Measurements from ENCODE around the gene FTSJ1. TPM values are rescaled to one million over a fixed set of nuclear protein-coding genes. Genes with fewer than 3 reads are reported as not detected.

Gene FTSJ1
- polyA plus RNA-seq, 3 donors, result 36.6 to 44.3 (median 40.4) TPM

DNA sequence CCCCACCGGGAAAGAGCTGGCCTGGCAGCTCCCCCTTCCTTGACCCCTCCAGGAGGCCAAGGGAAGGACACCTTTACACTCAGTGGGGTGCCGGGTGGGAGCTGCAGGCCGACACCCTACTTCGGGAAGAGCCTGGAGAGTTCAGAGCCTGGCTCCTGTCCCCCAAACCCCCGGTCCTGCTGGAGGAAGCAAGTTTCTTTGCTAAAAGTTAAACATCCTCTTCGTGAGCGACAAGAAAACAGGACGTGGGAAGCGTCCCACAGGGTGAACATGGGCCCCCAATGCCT, 2.4 kb upstream of the FTSJ1 start:
- H4K20me1 ChIP-seq (ENCODE audit: insufficient read depth, low read length), result no peaks in the 10 kb centered on the region
- H3K36me3 ChIP-seq (replicated peaks in 1 of 2; ENCODE audit: control insufficient read depth in 1 of 2, insufficient read depth in 2 of 2, low read length in 2 of 2), result no peaks in the 10 kb centered on the region
- Mint-ChIP-seq H3K9me3 (peaks cover 0 to 11% (median 1%) of the 10 kb centered on the region in 7 donors), H3K4me3 (no peak overlapping the region), H3K27ac (no peak overlapping the region), H3K4me1 (peaks cover 30% of the 10 kb centered on the region), H3K27me3 (ENCODE audit: low read depth in 3 of 3) (peaks cover 0 to 12% (median 3%) of the 10 kb centered on the region in 3 donors), H3K36me3 (peaks cover 5 to 7% of the 10 kb centered on the region in 2 donors)
- no peaks in the 10 kb centered on the region for H3K27me3 ChIP-seq (ENCODE audit: control insufficient read depth in 2 of 2, insufficient read depth in 2 of 2, low read length in 2 of 2)
- no peak for DNase-seq
- intact Hi-C loops (cut with micrococcal nuclease), result loop anchor here in 1 of 2 donors (10.0 kb wide), 1 partner anchor 101 kb away; the partner anchor contains the start of gene RBM3
- TF ChIP-seq, protein P1, sequence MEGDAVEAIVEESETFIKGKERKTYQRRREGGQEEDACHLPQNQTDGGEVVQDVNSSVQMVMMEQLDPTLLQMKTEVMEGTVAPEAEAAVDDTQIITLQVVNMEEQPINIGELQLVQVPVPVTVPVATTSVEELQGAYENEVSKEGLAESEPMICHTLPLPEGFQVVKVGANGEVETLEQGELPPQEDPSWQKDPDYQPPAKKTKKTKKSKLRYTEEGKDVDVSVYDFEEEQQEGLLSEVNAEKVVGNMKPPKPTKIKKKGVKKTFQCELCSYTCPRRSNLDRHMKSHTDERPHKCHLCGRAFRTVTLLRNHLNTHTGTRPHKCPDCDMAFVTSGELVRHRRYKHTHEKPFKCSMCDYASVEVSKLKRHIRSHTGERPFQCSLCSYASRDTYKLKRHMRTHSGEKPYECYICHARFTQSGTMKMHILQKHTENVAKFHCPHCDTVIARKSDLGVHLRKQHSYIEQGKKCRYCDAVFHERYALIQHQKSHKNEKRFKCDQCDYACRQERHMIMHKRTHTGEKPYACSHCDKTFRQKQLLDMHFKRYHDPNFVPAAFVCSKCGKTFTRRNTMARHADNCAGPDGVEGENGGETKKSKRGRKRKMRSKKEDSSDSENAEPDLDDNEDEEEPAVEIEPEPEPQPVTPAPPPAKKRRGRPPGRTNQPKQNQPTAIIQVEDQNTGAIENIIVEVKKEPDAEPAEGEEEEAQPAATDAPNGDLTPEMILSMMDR (IDR thresholded peaks at IDR 0.05), result no peak
- 26% methylated on average over 4 of the region's 9 CpGs for WGBS (ENCODE audit: insufficient coverage)
- H3K9me3 ChIP-seq (replicated peaks in 1 of 2; ENCODE audit: control insufficient read depth in 1 of 2, insufficient read depth in 1 of 2, low read length in 2 of 2), result no peaks in the 10 kb centered on the region
- peaks cover 22% of the 10 kb centered on the region for H3K79me2 ChIP-seq (ENCODE audit: insufficient read depth, low read length)
- no peak overlapping the region for H3K4me2 ChIP-seq (replicated peaks; ENCODE audit: extremely low read depth, low read length, poor library complexity, severe bottlenecking)
- no peak overlapping the region for H3K27ac ChIP-seq (ENCODE audit: low read depth in 1 of 2, low read length in 2 of 2)
- H2AFZ ChIP-seq (ENCODE audit: insufficient read depth, low read depth, low read length, poor library complexity, severe bottlenecking), result no peak overlapping the region
- peaks cover 15 to 31% of the 10 kb centered on the region in 2 donors for H3K4me1 ChIP-seq (ENCODE audit: control insufficient read depth in 1 of 2, insufficient read depth in 2 of 2, low read length in 2 of 2)
- no peak overlapping the region for H3K9ac ChIP-seq (ENCODE audit: insufficient read depth, low read length, poor library complexity, severe bottlenecking)
- H3K4me3 ChIP-seq (replicated peaks in 1 of 3; ENCODE audit: low read depth in 2 of 3, low read length in 3 of 3), result no peak overlapping the region

DNA sequence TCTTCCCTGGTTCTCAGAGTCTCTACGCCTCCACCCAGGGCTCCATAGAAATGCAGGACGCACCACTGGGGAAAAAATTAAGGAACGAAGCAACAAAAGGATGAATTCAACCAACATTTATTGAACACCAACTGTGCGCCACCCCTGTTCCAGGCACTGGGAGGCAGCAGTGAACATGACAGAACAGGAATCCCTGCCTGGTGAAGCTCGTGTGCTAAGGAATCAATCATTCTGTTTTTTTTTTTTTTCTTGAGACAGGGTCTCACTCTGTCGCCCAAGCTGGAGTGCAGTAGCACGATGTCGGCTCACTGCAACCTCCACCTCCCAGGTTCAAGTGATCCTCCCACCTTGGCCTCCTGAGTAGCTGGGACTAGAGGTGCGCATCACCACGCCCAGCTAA, 1.9 kb upstream of the FTSJ1 start:
- 100% methylated on average over 1 of the region's 10 CpGs for WGBS (ENCODE audit: insufficient coverage)
- intact Hi-C loops (cut with micrococcal nuclease), result loop anchor here in 1 of 2 donors (10.0 kb wide), 1 partner anchor 101 kb away; the partner anchor contains the start of gene RBM3
- TF ChIP-seq, protein P1 (IDR thresholded peaks at IDR 0.05), result no peak
- H3K27ac Mint-ChIP-seq, result no peak overlapping the region
- no peak for DNase-seq
- Histone ChIP-seq H4K20me1 (ENCODE audit: insufficient read depth, low read length) (no peaks in the 10 kb centered on the region), H3K4me3 (replicated peaks in 1 of 3; ENCODE audit: low read depth in 2 of 3, low read length in 3 of 3) (no peak overlapping the region), H3K9me3 (replicated peaks in 1 of 2; ENCODE audit: control insufficient read depth in 1 of 2, insufficient read depth in 1 of 2, low read length in 2 of 2) (no peaks in the 10 kb centered on the region), H3K4me1 (ENCODE audit: control insufficient read depth in 1 of 2, insufficient read depth in 2 of 2, low read length in 2 of 2) (peaks cover 11 to 26% of the 10 kb centered on the region in 2 donors), H3K4me2 (replicated peaks; ENCODE audit: extremely low read depth, low read length, poor library complexity, severe bottlenecking) (no peak overlapping the region), H3K9ac (ENCODE audit: insufficient read depth, low read length, poor library complexity, severe bottlenecking) (no peak overlapping the region), H3K27ac (ENCODE audit: low read depth in 1 of 2, low read length in 2 of 2) (no peak overlapping the region), H2AFZ (ENCODE audit: insufficient read depth, low read depth, low read length, poor library complexity, severe bottlenecking) (no peak overlapping the region), H3K79me2 (ENCODE audit: insufficient read depth, low read length) (peaks cover 22% of the 10 kb centered on the region), H3K27me3 (ENCODE audit: control insufficient read depth in 2 of 2, insufficient read depth in 2 of 2, low read length in 2 of 2) (no peaks in the 10 kb centered on the region), H3K36me3 (replicated peaks in 1 of 2; ENCODE audit: control insufficient read depth in 1 of 2, insufficient read depth in 2 of 2, low read length in 2 of 2) (peaks cover under 1 to 3% of the 10 kb centered on the region in 2 donors)
- no peak overlapping the region for H3K4me3 Mint-ChIP-seq
- peaks cover 0 to 11% (median 1%) of the 10 kb centered on the region in 7 donors for H3K9me3 Mint-ChIP-seq
- H3K36me3 Mint-ChIP-seq, result peaks cover 8 to 10% of the 10 kb centered on the region in 2 donors
- peaks cover 0 to 8% (median 3%) of the 10 kb centered on the region in 3 donors for H3K27me3 Mint-ChIP-seq (ENCODE audit: low read depth in 3 of 3)
- peaks cover 25% of the 10 kb centered on the region for H3K4me1 Mint-ChIP-seq

Measured in CD14-positive monocyte (primary cell).